ENCODE measurements around the gene CALU.

The CALU gene

GRCh38 chr7:128755075-128755818, 16.1 kb downstream of the CALU start:
- DNase-seq: no peak

DNA sequence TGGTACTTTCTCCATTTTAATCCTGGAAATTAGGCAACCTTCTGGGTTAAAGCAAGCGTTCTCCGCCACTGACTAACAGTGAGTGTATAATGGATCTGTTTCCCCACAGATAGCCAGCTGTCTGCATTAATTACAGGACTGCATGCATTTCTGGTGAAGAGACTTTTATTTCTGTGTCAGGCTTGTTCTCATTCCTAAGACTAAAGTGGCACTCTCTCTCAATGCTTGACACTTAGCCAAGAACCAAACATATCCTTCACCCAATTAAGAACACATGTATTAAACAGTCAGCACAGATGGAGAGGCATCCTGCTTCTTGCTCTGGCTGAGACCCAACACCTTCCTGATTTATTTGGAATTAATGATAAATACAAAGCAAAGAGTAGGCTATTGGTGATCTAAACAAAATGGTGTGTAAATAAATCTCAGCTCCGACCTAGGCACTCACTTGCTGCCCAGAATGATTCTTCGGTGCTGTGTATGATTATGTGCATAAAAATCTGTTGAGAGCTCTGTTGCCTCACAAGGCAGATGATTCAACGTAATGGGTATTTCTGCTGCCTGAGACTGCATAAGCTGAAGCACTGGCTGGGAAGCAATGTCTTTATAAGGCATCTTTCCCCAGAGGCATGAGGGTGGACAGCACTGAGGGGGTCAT, 16.8 kb downstream of the CALU start:
- no peak for DNase-seq

DNA sequence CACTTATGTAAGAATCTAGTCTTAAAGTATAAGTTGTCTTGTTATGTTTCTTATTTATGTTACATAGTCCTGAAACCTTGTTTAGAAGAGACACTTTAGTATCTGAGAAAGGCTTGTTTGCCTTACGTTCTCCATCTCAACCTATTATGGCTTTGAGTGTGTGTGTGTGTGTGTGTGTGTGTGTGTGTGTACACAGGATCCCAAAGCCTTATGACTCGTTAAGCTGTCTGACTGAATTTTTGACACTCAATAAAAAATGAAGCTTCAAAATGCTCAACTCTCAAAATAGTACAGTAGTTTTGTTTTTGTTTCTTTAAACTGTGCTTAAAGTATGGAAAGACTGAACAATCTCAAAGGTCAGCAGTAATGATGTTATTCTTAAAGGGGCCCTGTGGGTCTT, 18.0 kb downstream of the CALU start:
- DNase-seq: no peak

DNA sequence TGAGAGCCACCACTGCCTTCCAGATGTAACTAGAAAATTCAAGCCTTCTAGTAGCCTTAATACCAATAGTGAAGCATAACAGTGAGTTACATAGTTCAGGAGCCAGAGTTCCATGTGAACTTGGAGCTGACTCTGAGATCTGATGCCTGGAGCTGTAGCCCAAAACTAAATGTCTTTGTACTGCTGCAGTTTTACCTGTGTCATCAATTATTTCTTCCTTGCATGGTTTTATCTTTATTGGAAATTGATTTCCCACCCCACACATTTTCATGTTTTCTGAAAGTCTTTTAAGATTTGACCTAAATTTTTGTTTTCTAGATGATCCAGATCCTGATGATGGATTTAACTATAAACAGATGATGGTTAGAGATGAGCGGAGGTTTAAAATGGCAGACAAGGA, 19.4 kb downstream of the CALU start:
- no peak for DNase-seq

- DNase-seq: no peak
Measured at GRCh38 chr7:128759242-128759641, 20.1 kb downstream of the CALU start.

GRCh38 chr7:128763541-128763940, 24.4 kb downstream of the CALU start:
- DNase-seq: no peak

DNA sequence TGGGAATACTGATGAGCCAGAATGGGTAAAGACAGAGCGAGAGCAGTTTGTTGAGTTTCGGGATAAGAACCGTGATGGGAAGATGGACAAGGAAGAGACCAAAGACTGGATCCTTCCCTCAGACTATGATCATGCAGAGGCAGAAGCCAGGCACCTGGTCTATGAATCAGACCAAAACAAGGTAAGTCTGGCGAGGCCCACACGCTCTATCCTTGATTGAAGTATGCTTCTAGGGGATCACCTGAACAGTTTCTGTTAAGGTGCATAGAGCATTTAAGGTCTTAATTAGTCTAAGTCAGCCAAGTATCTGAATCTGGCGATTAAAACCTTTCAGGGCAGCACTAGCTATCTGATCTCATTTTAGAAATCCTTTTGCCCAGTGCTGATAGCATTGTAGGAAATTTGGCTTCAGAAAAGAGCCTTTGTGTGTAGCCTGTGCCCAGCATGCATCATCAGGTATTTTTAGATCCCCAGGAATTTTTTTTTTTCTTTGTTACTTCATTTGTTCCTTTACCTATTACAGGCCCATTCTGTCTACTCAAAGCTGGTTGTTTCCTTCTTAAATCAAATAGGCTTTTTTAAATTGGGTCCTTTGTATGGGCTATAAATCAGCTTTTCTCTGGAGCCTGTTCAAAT, 28.4 kb downstream of the CALU start:
- DNase-seq: no peak

GRCh38 chr7:128770233-128770632, 31.1 kb downstream of the CALU start:
- no peak for DNase-seq

GRCh38 chr7:128773604-128774003, 34.4 kb downstream of the CALU start:
- no peak for DNase-seq

GRCh38 chr7:128774029-128774689, 35.0 kb downstream of the CALU start:
- DNase-seq: no peak

DNA sequence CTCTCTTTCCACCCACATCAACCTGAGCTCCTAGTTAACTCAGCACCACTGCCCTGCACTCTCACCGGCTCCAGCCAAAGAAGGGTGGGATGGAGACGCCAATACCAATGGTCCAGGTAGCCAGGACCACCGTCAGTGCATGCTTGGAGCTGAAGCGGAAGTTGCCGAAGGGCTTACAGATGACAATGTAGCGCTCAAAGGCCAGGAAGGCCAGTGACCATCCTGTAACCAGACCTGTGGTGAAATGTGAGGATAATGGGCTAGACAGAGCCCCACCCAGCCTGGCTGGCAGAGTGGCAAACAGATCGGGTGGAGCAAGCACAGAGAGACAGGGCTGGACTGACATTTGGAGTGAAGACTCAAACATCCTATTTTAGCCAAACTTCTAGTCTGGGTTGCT, 35.8 kb downstream of the CALU start:
- DNase-seq: no peak

- DNase-seq: no peak
Measured at GRCh38 chr7:128775744-128776474, 36.8 kb downstream of the CALU start, which contains the start of gene OPN1SW. TSS of gene OPN1SW (minus strand) at chr7:128775794. CDS start at chr7:128775781, 13 bp downstream.

GRCh38 chr7:128777156-128778123, 38.3 kb downstream of the CALU start:
- no peak for DNase-seq

GRCh38 chr7:128778946-128779345, 39.8 kb downstream of the CALU start:
- no peak for DNase-seq

- DNase-seq: no peak
Measured at GRCh38 chr7:128781126-128781525, 42.0 kb downstream of the CALU start.

- DNase-seq: no peak
Measured at GRCh38 chr7:128781851-128782250, 42.7 kb downstream of the CALU start.

GRCh38 chr7:128783143-128783861, 44.1 kb downstream of the CALU start:
- DNase-seq: peak; percentile 27 to 49

DNA sequence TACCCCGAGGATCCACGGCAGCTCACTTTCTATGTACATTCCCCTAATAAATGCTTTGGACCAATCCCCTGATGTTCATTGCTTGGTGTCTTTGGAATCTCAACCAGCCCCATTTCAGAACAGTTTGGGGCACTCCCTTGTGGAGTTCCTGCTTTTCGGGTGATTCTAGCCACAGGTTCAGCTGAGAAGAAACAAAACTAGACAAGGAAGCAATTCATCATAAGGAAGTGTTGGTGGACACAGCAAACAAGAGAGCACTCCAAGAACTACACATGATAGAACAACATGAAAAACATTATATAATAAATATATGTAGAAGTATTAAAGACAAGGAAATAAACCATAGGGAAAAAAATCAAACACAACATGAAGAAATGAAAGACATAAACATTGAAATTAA, 46.6 kb downstream of the CALU start:
- no peak for DNase-seq

GRCh38 chr7:128788446-128789412, 49.6 kb downstream of the CALU start:
- no peak for DNase-seq

All from SHP77 (cell line).